Subcutaneous abdominal adipose tissue (tissue), 5 donors: ENCODE measurements around the gene DGKB.
A peak's percentile ranks its signal among the peaks of the same experiment; 100 is the strongest.
"Not testable (repeated sequence)": the region's sequence is repeated elsewhere in the genome, so short reads cannot be mapped to it uniquely, and the experiment has no call there.

Experiments
- H3K27ac ChIP-seq: one replicate; pipeline ENCODE4 v1.7.0; 2013; ENCODE audit warnings: low read depth, mild to moderate bottlenecking, inconsistent platforms, low read length, moderate library complexity
- H3K27me3 ChIP-seq, 5 donors: one replicate each; pipeline ENCODE4 v1.7.0; 2013; ENCODE audit warnings: low read length in 5 of 5, inconsistent platforms in 1 of 5; ENCODE audit not compliant: control insufficient read depth in 5 of 5, insufficient read depth in 4 of 5
- H3K36me3 ChIP-seq, 5 donors: one replicate each; pipeline ENCODE4 v1.7.0; 2013; ENCODE audit warnings: low read length in 5 of 5; ENCODE audit not compliant: control insufficient read depth in 5 of 5, insufficient read depth in 5 of 5
- H3K4me1 ChIP-seq, 5 donors: one replicate each; pipeline ENCODE4 v1.7.0; 2013; ENCODE audit warnings: low read length in 5 of 5, mild to moderate bottlenecking in 3 of 5, moderate library complexity in 1 of 5; ENCODE audit not compliant: control insufficient read depth in 5 of 5, insufficient read depth in 5 of 5
- H3K4me3 ChIP-seq, 5 donors: one replicate each; pipeline ENCODE4 v1.7.0; 2013; ENCODE audit warnings: low read length in 5 of 5, low read depth in 1 of 5
- H3K9ac ChIP-seq, 5 donors: one replicate each; pipeline ENCODE4 v1.7.0; 2013; ENCODE audit warnings: low read length in 5 of 5, mild to moderate bottlenecking in 4 of 5, moderate library complexity in 3 of 5
- H3K9me3 ChIP-seq, 5 donors: one replicate each; pipeline ENCODE4 v1.7.0; 2013; ENCODE audit warnings: low read length in 5 of 5; ENCODE audit not compliant: control insufficient read depth in 5 of 5
- donor health status: healthy.
- donor health status: healthy.
- donor health status: healthy.
- donor health status: healthy.
- donor health status: healthy.

The DGKB gene

DNA sequence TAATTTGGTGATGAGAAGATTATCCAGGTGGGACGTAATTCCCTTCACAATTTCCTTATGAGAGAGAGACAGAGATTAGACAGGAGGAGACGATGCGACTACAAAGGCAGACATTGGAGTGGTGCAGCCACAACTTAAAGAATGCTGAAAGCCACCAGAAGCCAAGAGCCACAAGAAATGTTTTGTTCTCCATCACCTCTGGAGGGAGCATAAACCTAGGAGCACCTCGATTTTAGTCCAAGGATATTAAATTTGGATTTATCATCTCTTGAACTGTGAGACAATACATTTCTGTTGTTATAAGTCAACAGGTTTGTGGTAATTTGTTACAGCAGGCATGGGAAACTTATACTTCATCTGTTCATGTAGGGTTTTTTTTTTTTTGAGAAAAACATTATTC lies 418.9 kb downstream of the DGKB start:
- no peaks in the 10 kb centered on the region for H3K27me3 ChIP-seq
- no peaks in the 10 kb centered on the region for H3K4me1 ChIP-seq
- no peaks in the 10 kb centered on the region for H3K36me3 ChIP-seq
- no peak overlapping the region for H3K9ac ChIP-seq
- no peak overlapping the region for H3K27ac ChIP-seq
- H3K4me3 ChIP-seq = no peak overlapping the region
- H3K9me3 ChIP-seq = no peaks in the 10 kb centered on the region

DNA sequence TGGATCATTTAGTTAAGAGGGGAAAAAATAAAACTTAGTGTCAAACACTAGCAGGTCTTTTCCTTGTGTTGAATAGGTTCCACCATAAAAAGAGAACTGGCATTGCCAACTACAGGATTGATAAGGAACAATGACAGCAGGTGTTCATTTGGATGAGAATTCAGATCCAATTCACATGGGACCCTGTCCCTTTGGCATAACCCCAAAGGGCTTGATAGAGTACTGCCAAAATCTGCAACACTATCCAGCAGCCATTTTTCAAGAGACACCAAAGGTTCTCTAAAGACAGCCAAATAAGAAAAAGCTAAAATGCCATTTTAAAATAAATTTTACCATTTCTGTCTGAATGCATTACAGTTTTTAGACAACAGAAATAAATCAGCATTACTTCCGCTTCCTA lies 422.3 kb downstream of the DGKB start:
- Histone ChIP-seq H3K36me3 (no peaks in the 10 kb centered on the region), H3K27me3 (no peaks in the 10 kb centered on the region), H3K9ac (no peak overlapping the region), H3K9me3 (no peaks in the 10 kb centered on the region), H3K4me1 (no peaks in the 10 kb centered on the region), H3K4me3 (no peak overlapping the region), H3K27ac (no peak overlapping the region)

DNA sequence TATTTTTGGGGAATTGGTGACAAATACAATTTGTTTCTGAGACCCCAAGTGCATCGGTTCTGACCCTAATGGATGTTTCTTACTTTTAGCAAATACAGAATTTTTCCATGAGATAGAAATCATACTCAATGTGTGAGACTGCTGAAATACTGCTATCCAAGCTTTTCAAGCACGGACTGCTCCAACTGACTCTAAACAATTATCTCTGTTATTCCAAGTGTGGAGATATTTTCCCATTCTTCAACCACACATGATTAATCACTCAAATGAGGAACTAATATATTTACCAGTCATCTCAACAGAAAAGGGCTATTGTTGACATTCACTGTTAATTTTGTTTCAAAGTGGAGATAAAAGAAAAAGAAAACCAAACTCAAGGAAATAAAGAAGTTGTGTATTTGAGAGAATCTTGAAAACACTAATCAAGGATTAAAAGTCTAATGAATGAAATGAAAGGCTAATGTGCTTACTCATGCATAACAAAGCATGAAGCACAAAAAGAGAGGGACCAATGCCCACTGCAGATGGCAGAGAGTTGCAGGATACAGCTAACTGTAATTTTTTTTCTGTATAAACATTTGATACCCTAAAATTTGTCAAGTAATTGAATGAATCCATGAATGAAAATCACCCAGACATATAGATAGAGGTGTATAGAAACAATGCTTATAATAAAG lies 423.6 kb downstream of the DGKB start:
- Histone ChIP-seq H3K9ac (no peak overlapping the region), H3K27me3 (no peaks in the 10 kb centered on the region), H3K27ac (no peak overlapping the region), H3K4me3 (no peak overlapping the region), H3K36me3 (no peaks in the 10 kb centered on the region), H3K9me3 (no peaks in the 10 kb centered on the region), H3K4me1 (no peaks in the 10 kb centered on the region)

DNA sequence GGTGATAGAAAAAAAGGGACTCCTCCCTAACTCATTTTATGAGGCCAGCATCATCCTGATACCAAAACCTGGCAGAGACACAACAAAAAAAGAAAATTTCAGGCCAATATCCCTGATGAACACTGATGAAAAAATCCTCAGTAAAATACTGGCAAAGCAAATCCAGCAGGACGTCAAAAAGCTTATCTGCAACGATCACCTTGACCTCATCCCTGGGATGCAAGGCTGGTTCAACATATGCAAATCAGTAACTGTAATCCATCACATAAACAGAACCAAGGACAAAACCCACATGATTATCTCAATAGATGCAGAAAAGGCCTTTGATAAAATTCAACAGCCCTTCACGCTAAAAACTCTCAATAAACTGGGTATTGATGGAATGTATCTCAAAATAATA lies 440.8 kb downstream of the DGKB start:
- H3K27ac ChIP-seq, H3K9me3 ChIP-seq, H3K4me1 ChIP-seq, H3K36me3 ChIP-seq, H3K9ac ChIP-seq, H3K27me3 ChIP-seq, H3K4me3 ChIP-seq: not testable (repeated sequence)

DNA sequence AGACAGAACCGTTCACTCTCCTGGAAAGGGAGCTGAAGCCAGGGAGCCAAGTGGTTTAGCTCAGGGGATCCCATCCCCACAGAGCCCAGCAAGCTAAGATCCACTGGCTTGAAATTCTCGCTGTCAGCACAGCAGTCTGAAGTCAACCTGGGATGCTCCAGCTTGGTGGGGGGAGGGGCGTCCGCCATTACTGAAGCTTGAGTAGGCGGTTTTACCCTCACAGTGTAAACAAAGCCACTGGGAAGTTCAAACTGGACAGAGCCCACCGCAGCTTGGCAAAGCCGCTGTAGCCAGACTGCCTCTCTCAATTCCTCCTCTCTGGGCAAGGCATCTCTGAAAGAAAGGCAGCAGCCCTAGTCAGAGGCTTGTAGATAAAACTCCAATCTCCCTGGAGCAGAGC lies 443.7 kb downstream of the DGKB start:
- H3K4me3 ChIP-seq, H3K4me1 ChIP-seq, H3K27me3 ChIP-seq, H3K9me3 ChIP-seq, H3K36me3 ChIP-seq, H3K9ac ChIP-seq, H3K27ac ChIP-seq: not testable (repeated sequence)

DNA sequence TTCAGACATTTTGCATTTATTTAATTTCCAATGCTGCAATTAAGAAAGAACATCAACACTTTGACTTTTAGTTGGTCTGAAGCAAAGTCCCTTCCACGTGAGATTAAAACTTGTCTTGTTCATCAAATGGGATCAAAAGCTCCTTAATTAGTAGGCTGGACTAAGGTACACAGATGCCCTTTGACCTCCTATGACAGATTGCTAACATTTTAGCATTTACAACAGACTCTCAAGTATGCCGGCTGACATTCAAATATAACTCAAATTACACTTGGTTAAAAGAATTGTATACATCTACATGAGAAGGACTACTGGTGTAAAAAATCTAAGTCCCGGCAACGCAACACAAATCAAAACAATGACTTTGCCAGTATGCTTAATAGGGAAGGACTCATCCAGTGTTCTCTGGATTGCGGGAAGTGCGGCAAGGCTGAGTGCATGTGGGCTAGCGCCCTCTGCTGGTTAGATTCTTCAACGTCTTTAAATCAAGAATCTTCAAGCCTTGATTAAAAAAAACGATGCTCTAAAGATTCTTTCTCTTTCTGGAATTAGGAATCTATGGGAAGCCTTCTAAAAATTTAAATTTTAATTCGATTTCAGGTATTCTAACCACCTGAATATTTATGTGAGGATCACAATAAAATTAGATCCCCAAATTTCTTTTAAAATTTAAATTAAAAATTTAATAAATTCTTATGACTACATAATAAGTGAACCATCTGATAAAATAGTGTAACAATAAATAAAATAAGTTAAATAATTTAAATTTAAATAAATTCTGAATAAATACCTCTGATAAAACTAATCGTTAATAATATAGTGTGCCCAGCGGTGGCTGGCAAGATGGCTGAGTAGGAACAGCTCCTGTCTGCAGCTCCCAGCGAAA lies 444.7 kb downstream of the DGKB start:
- H3K36me3 ChIP-seq = no peaks in the 10 kb centered on the region
- peaks cover 0 to 3% (median 0%) of the 10 kb centered on the region in 5 donors for H3K27me3 ChIP-seq
- H3K4me1 ChIP-seq = peaks cover 0 to 3% (median 0%) of the 10 kb centered on the region in 5 donors
- H3K4me3 ChIP-seq = peak overlapping the region in 3 of 5 donors; percentile 5 to 49 (median 39)
- no peak overlapping the region for H3K9ac ChIP-seq
- H3K9me3 ChIP-seq = no peaks in the 10 kb centered on the region
- no peak overlapping the region for H3K27ac ChIP-seq

DNA sequence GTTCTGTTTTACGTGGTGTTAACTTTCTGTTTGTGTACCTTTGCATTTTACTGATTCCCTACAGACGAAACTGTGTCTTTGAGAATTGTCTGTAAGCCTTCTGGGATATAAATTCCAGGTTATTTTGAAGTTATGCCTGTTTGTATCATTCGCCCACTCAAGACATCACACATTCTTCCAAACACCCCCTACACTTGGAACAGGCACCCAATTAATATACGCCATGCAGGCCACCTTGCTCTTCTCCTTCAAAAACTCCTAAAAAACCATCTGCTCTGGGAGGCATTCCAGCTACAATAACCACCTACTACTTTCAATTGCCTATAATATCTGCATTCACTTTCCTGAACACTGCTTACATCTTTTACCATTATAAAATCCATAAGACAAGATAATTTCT lies 453.3 kb downstream of the DGKB start:
- Histone ChIP-seq H3K9me3 (no peaks in the 10 kb centered on the region), H3K27me3 (no peaks in the 10 kb centered on the region), H3K4me1 (no peaks in the 10 kb centered on the region), H3K36me3 (no peaks in the 10 kb centered on the region), H3K27ac (no peak overlapping the region), H3K4me3 (no peak overlapping the region), H3K9ac (no peak overlapping the region)

DNA sequence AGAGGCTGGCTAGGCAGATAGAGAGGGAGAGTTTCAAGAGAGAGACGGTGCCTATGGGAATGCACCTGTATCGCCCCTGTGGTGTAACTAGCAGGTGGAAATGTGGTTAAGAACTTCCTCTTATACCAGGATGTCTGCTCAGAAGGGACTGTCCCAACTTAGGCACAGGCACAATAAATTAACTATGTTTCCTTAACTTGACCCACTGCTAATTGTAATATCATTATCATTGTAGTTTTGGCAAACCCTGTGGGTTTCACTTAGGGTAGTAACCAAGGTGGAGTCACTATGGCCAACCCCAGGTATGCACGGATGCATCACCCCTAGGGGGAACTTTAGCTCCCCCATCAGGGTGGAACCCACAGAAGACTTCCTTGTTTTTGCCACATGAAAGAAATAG lies 455.7 kb downstream of the DGKB start:
- no peaks in the 10 kb centered on the region for H3K36me3 ChIP-seq
- H3K27me3 ChIP-seq = no peaks in the 10 kb centered on the region
- H3K9me3 ChIP-seq = no peaks in the 10 kb centered on the region
- H3K27ac ChIP-seq = no peak overlapping the region
- no peaks in the 10 kb centered on the region for H3K4me1 ChIP-seq
- no peak overlapping the region for H3K4me3 ChIP-seq
- H3K9ac ChIP-seq = no peak overlapping the region

DNA sequence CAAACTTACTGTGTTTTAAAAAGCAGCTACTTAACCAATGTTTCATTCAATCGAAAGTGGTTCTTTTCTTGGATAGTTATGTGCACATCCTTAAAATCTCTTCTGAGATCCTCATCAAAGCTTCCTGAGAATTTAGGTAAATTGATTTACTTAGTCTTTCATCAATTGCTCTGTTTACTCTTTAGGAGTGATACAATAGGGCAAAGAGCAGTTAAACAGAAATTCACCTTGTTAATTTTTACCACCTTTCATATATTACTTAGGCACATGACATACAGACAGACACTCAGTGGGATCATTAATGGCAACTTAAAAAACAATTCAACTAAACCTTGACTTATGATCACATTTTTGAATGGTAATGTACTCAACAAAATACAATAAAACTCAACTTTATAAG lies 456.3 kb downstream of the DGKB start:
- Histone ChIP-seq H3K4me1 (no peaks in the 10 kb centered on the region), H3K36me3 (no peaks in the 10 kb centered on the region), H3K27ac (no peak overlapping the region), H3K27me3 (no peaks in the 10 kb centered on the region), H3K9me3 (no peaks in the 10 kb centered on the region), H3K4me3 (no peak overlapping the region), H3K9ac (no peak overlapping the region)

DNA sequence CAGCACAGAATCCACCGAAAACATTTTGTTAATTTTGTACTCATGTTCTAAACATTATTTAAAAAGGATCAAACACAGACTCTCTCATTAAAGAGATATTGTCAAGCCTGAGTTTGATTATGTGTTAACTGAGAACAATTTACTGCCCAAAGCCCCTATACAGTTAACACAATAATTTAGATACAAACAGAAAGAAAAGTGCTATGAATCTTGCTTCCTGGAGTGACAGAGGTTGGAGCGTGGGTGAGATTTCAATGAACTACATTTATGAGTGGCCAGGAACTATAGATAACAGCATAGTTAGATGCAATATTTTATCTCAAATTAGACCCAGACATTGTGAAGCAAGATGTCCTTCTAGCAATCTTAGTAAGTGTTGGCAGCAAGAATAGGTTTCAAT lies 464.2 kb downstream of the DGKB start:
- Histone ChIP-seq H3K36me3 (no peaks in the 10 kb centered on the region), H3K27ac (no peak overlapping the region), H3K9ac (no peak overlapping the region), H3K4me1 (no peaks in the 10 kb centered on the region), H3K27me3 (no peaks in the 10 kb centered on the region), H3K4me3 (no peak overlapping the region), H3K9me3 (no peaks in the 10 kb centered on the region)
